ENCODE measurements around the gene C10orf120.

- TF ChIP-seq CTCF (IDR thresholded peaks at IDR 0.05), result no peak
- TF ChIP-seq EP300 (IDR thresholded peaks at IDR 0.05), result no peak
Measured at GRCh38 chr10:122672655-122673054, 27.0 kb downstream of the C10orf120 start.

All from esophagus muscularis mucosa (tissue), 3 donors.